ENCODE results near the gene GNG8. TPM values are rescaled to one million over a fixed set of nuclear protein-coding genes. Genes with fewer than 3 reads are reported as not detected.
A peak's percentile ranks its signal among the peaks of the same experiment; 100 is the strongest.

GNG8 gene
- total RNA-seq, 2 experiments from 2014 or later, result not detected

- Mint-ChIP-seq H3K27ac (peak overlapping the region; percentile 83), H3K9me3 (no peaks in the 10 kb centered on the region), H3K36me3 (ENCODE audit: low read depth) (no peaks in the 10 kb centered on the region), H3K4me1 (ENCODE audit: low read depth) (peaks cover 19% of the 10 kb centered on the region), H3K4me3 (peak overlapping the region; percentile 80), H3K27me3 (no peaks in the 10 kb centered on the region)
- Histone ChIP-seq H3K36me3 (ENCODE audit: insufficient read depth, low read length) (no peaks in the 10 kb centered on the region), H3K27ac (ENCODE audit: low read depth in 1 of 2, low read length in 2 of 2) (peak overlapping the region; percentile 68 to 75), H3K27me3 (ENCODE audit: control insufficient read depth in 1 of 2, insufficient read depth in 2 of 2, low read length in 2 of 2) (no peaks in the 10 kb centered on the region), H3K9me3 (ENCODE audit: control insufficient read depth in 1 of 2, insufficient read depth in 1 of 2, low read length in 2 of 2) (no peaks in the 10 kb centered on the region), H3K4me3 (ENCODE audit: low read length) (peak overlapping the region; percentile 57), H3K4me1 (ENCODE audit: insufficient read depth, low read length) (peaks cover 52% of the 10 kb centered on the region)
- peak; percentile 93 to 98 (median 97) for DNase-seq
- POLR2A ChIA-PET, result interaction anchor here (0.7 to 2.3 kb wide), 7 partner anchors 14 to 34 kb away, joined by 3 to 15 read pairs (median 5); partner anchors contain the start of genes CALM3 and DACT3
- ATAC-seq (ENCODE audit: poor library complexity), result peak; percentile 79
- CTCF ChIA-PET, result interaction anchor here (0.6 to 4.0 kb wide), 5 partner anchors 20 to 715 kb away, joined by 3 to 16 read pairs (median 4); partner anchors contain the start of genes CALM3 and DHX34
- no peak for TF ChIP-seq CTCF (IDR thresholded peaks at IDR 0.05)
- intact Hi-C loops (cut with DNase I, micrococcal nuclease), result loop anchor here (1.0 kb wide), 2 partner anchors 27 to 33 kb away; partner anchors contain the start of genes CALM3 (in 1 of the 2) and DACT3 (in 1 of the 2)
Measured at GRCh38 chr19:46634045-46634655, 1.9 kb downstream of the GNG8 start.

GRCh38 chr19:46633130-46633529 lies 2.9 kb downstream of the GNG8 start:
- no peaks in the 10 kb centered on the region for H3K27me3 ChIP-seq (ENCODE audit: control insufficient read depth in 1 of 2, insufficient read depth in 2 of 2, low read length in 2 of 2)

DNA sequence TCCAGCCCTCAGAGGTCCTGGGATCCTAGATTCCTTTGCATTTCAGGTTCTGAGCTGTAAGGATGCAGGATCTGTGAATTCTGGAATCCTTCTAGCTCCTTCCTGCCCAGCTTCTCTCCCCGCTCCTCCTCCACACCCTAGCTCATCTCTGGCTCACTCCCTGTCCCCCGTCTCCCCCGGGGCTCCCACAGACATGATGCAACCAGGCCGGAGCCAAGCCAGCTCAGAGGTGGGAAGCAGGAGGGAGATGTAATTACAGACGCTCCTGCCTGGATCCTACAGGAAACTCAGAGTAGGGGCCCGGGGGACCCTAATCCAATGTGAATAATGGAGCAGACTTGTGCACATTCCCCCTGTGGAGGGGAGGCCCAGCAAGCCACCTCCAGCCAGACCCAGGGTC lies 4.5 kb downstream of the GNG8 start:
- ATAC-seq (ENCODE audit: poor library complexity) (no peak), DNase-seq (no peak)
- CTCF ChIA-PET, result interaction anchor here (1.3 to 4.0 kb wide), 4 partner anchors 10 to 30 kb away, joined by 3 to 16 read pairs (median 10); partner anchors contain the start of gene CALM3
- Histone ChIP-seq H3K4me1 (ENCODE audit: insufficient read depth, low read length) (peaks cover 33% of the 10 kb centered on the region), H3K9me3 (ENCODE audit: control insufficient read depth in 1 of 2, insufficient read depth in 1 of 2, low read length in 2 of 2) (no peaks in the 10 kb centered on the region), H3K4me3 (ENCODE audit: low read length) (no peak overlapping the region), H3K27me3 (ENCODE audit: control insufficient read depth in 1 of 2, insufficient read depth in 2 of 2, low read length in 2 of 2) (no peaks in the 10 kb centered on the region), H3K36me3 (ENCODE audit: insufficient read depth, low read length) (no peaks in the 10 kb centered on the region), H3K27ac (ENCODE audit: low read depth in 1 of 2, low read length in 2 of 2) (no peak overlapping the region)
- intact Hi-C loops (cut with DNase I, micrococcal nuclease), result no loop called here
- Mint-ChIP-seq H3K4me3 (no peak overlapping the region), H3K4me1 (ENCODE audit: low read depth) (peaks cover 25% of the 10 kb centered on the region), H3K9me3 (no peaks in the 10 kb centered on the region), H3K27me3 (no peaks in the 10 kb centered on the region), H3K36me3 (ENCODE audit: low read depth) (no peaks in the 10 kb centered on the region), H3K27ac (no peak overlapping the region)
- POLR2A ChIA-PET, result interaction anchor here (2.4 kb wide), 1 partner anchor 30 kb away, joined by 6 read pairs; the partner anchor contains the start of gene CALM3
- no peak for TF ChIP-seq CTCF (IDR thresholded peaks at IDR 0.05)

More at GRCh38 chr19:46633130-46633529, 2.9 kb downstream of the GNG8 start:
- Mint-ChIP-seq H3K4me1 (ENCODE audit: low read depth) (peaks cover 19% of the 10 kb centered on the region), H3K36me3 (ENCODE audit: low read depth) (no peaks in the 10 kb centered on the region), H3K4me3 (peak overlapping the region; percentile 80), H3K9me3 (no peaks in the 10 kb centered on the region), H3K27me3 (no peaks in the 10 kb centered on the region), H3K27ac (peak overlapping the region; percentile 83)
- ATAC-seq (ENCODE audit: poor library complexity), result no peak
- H3K27ac ChIP-seq (ENCODE audit: low read depth in 1 of 2, low read length in 2 of 2), result peak overlapping the region in 1 of 2 donors; percentile 68
- peaks cover 42% of the 10 kb centered on the region for H3K4me1 ChIP-seq (ENCODE audit: insufficient read depth, low read length)
- TF ChIP-seq CTCF (IDR thresholded peaks at IDR 0.05), result no peak
- DNase-seq, result no peak
- peak overlapping the region; percentile 57 for H3K4me3 ChIP-seq (ENCODE audit: low read length)
- ChIA-PET POLR2A (interaction anchor here (0.8 to 2.3 kb wide), 5 partner anchors 15 to 33 kb away, joined by 3 to 15 read pairs (median 6); partner anchors contain the start of genes CALM3 and DACT3), CTCF (interaction anchor here (1.2 to 4.0 kb wide), 3 partner anchors 19 to 32 kb away, joined by 4 to 16 read pairs (median 10); partner anchors contain the start of gene CALM3)
- no peaks in the 10 kb centered on the region for H3K36me3 ChIP-seq (ENCODE audit: insufficient read depth, low read length)
- intact Hi-C loops (cut with DNase I, micrococcal nuclease), result no loop called here
- no peaks in the 10 kb centered on the region for H3K9me3 ChIP-seq (ENCODE audit: control insufficient read depth in 1 of 2, insufficient read depth in 1 of 2, low read length in 2 of 2)
